Calu3 (cell line): ENCODE data around the gene LINC01488. TPM values are rescaled to one million over a fixed set of nuclear protein-coding genes. Genes with fewer than 3 reads are reported as not detected.

ENCODE experiments used
- BruUV-seq: library from RNA; stranded (reverse); fragments of 400-500 nt; replicated peaks from 2 replicates; lab custom pipeline; 2021; lab: Mats Ljungman, UMichigan
- CTCF ChIA-PET: fragments of 300-600 bp; sonication (Branson Sonifier 250); formaldehyde crosslinking; loops from one replicate; lab custom pipeline; 2022; ENCODE audit warnings: antibody characterized with exemption; lab: Charles Lee
- DNase-seq: peaks from one replicate; pipeline ENCODE4 v3.0.0; 2022
- H3K27ac Mint-ChIP-seq: one replicate; pipeline ENCODE4 v1.8.0; 2022; ENCODE audit warnings: mixed read lengths; ENCODE audit not compliant: unreplicated experiment
- H3K27me3 Mint-ChIP-seq: one replicate; pipeline ENCODE4 v1.8.0; 2022; ENCODE audit warnings: mixed read lengths; ENCODE audit not compliant: unreplicated experiment
- H3K36me3 Mint-ChIP-seq: one replicate; pipeline ENCODE4 v1.8.0; 2022; ENCODE audit warnings: mild to moderate bottlenecking, moderate library complexity, mixed read lengths; ENCODE audit not compliant: insufficient read depth, unreplicated experiment
- H3K4me1 Mint-ChIP-seq: one replicate; pipeline ENCODE4 v1.8.0; 2022; ENCODE audit warnings: mild to moderate bottlenecking, low read depth, mixed read lengths; ENCODE audit not compliant: unreplicated experiment
- H3K4me3 Mint-ChIP-seq: one replicate; pipeline ENCODE4 v1.8.0; 2022; ENCODE audit warnings: mild to moderate bottlenecking, low read depth, moderate library complexity, mixed read lengths; ENCODE audit not compliant: unreplicated experiment
- H3K9me3 Mint-ChIP-seq: one replicate; pipeline ENCODE4 v1.8.0; 2022; ENCODE audit warnings: low read depth, mixed read lengths; ENCODE audit not compliant: unreplicated experiment
- CTCF ChIP-seq: fragments of 200-600 bp; IDR thresholded peaks from one replicate; pipeline ENCODE4 v1.8.0; 2022; ENCODE audit warnings: antibody characterized with exemption; ENCODE audit not compliant: unreplicated experiment
- intact Hi-C: fragments of 100-400 bp; cut with micrococcal nuclease; formaldehyde crosslinking; loops from one replicate; pipeline ENCODE4 v1.10.0; 2022; ENCODE audit not compliant: unreplicated experiment
- total RNA-seq: library from RNA; stranded (reverse); gene quantifications from 2 replicates; pipeline ENCODE4 v1.2.3, GENCODE V29; 2022

LINC01488 gene
- total RNA-seq, 1 experiment from 2014 or later = not detected

- no peak overlapping the region for H3K27ac Mint-ChIP-seq
- no peak for DNase-seq
- no peak for TF ChIP-seq CTCF
- H3K27me3 Mint-ChIP-seq = peaks cover 13% of the 10 kb centered on the region
- CTCF ChIA-PET = no interaction called here
- peaks cover 21% of the 10 kb centered on the region for H3K4me1 Mint-ChIP-seq
- intact Hi-C loops = no loop called here
- no TSS peak for BruUV-seq
- H3K4me3 Mint-ChIP-seq = no peak overlapping the region
- no peaks in the 10 kb centered on the region for H3K9me3 Mint-ChIP-seq
- H3K36me3 Mint-ChIP-seq = no peaks in the 10 kb centered on the region
Measured at GRCh38 chr11:69467196-69467595, 14.3 kb upstream of the LINC01488 start.

DNA sequence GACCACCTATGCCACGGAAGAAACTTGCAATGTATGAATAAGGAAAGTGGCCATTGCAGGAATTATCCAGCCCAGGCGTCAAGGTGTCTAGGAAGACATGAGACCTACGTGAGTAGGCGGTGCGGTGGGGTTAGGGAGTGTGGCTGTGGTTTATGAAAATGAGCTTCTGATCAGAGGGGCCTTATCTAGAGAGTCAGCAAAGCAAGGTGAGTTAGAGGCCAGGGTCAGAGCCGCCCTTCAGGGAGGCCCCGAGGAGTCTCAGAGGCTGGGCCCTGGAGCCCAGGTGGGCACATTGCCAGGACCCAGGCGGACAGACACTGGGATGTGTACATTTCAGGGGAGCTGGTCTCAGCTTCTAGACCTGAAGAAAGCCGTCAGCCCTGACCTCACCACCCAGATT lies 13.8 kb upstream of the LINC01488 start:
- TF ChIP-seq CTCF = no peak
- intact Hi-C loops = no loop called here
- BruUV-seq = no TSS peak
- DNase-seq = no peak
- Mint-ChIP-seq H3K9me3 (no peaks in the 10 kb centered on the region), H3K4me1 (peaks cover 21% of the 10 kb centered on the region), H3K4me3 (no peak overlapping the region), H3K36me3 (no peaks in the 10 kb centered on the region), H3K27ac (no peak overlapping the region), H3K27me3 (peaks cover 13% of the 10 kb centered on the region)
- CTCF ChIA-PET = no interaction called here

GRCh38 chr11:69468221-69468620 lies 13.2 kb upstream of the LINC01488 start:
- no TSS peak for BruUV-seq
- Mint-ChIP-seq H3K4me3 (no peak overlapping the region), H3K27me3 (peaks cover 13% of the 10 kb centered on the region), H3K27ac (no peak overlapping the region), H3K9me3 (no peaks in the 10 kb centered on the region), H3K4me1 (peaks cover 21% of the 10 kb centered on the region), H3K36me3 (no peaks in the 10 kb centered on the region)
- no peak for DNase-seq
- CTCF ChIA-PET = no interaction called here
- TF ChIP-seq CTCF = no peak
- intact Hi-C loops = no loop called here

DNA sequence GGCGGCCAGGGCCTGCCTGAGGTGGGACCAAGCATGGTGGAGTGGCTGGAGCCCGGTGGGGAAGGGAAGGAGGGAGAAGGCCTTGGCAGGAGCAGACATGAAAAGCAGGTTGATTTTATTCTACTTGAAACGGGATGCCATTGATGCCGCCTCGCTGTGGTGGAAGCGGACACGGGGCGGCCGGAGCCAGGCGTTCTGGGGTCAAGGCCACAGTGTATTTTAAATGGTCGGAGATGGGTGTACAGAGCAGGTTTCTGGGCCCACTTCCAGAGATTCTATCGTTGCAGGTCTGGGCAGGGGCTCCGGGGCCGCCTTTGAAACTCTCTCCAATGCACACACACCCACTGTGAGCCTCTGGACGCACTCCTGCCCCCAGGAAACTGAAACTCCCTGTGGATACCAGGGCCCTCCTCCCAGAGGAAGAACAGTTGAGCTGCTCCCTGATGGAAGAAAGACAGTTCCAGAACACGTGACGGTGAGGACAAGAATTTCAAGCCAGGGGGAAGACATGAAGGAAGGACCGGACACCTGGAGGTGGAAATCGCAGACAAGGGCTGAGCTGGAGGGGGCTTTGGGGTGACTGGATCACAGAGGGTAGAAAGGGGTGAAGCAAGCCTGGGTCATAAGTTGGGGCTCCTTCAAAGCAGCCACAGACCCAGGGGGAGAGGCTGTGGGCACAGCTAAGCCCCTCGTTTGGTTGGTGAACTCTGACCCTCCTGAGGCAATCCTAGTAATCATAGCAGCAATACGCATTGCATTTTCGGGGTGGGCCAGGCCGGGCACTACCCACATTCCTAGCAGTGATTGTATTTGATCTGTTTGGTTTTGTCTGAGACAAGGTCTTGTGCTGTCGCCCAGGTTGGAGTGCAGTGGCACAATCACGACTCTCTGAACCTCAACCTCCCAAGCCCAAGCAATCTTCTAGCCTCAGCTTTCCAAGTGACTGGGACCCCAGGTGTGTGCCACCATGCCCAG lies 12.3 kb upstream of the LINC01488 start:
- CTCF ChIA-PET = no interaction called here
- Mint-ChIP-seq H3K27ac (no peak overlapping the region), H3K27me3 (peaks cover 10% of the 10 kb centered on the region), H3K4me1 (peaks cover 18% of the 10 kb centered on the region), H3K36me3 (no peaks in the 10 kb centered on the region), H3K4me3 (no peak overlapping the region), H3K9me3 (no peaks in the 10 kb centered on the region)
- intact Hi-C loops = no loop called here
- no peak for TF ChIP-seq CTCF
- BruUV-seq = no TSS peak
- DNase-seq = no peak
